Adipocyte (in vitro differentiated cells): ENCODE data around the gene IGF2BP3.

Source experiments
- DNase-seq: peaks from one replicate; pipeline ENCODE4 v3.0.0-alpha.2; 2015; ENCODE audit warnings: low read depth
- H3K27me3 ChIP-seq: replicated peaks from 2 replicates; pipeline ENCODE4 v1.7.0; 2013; ENCODE audit warnings: mild to moderate bottlenecking, low read length, moderate library complexity; ENCODE audit not compliant: control insufficient read depth, insufficient read depth
- H3K36me3 ChIP-seq: 2 replicates; pipeline ENCODE4 v1.7.0; 2013; ENCODE audit warnings: low read length, mild to moderate bottlenecking, moderate library complexity; ENCODE audit not compliant: control insufficient read depth, insufficient read depth, severe bottlenecking
- H3K4me1 ChIP-seq: 2 replicates; pipeline ENCODE4 v1.7.0; 2013; ENCODE audit warnings: mild to moderate bottlenecking, low read length, moderate library complexity; ENCODE audit not compliant: control insufficient read depth, insufficient read depth
- H3K4me3 ChIP-seq: 2 replicates; pipeline ENCODE4 v1.7.0; 2013; ENCODE audit warnings: mild to moderate bottlenecking, low read length, moderate library complexity
- H3K9ac ChIP-seq: 2 replicates; pipeline ENCODE4 v1.7.0; 2013; ENCODE audit warnings: mild to moderate bottlenecking, low read length, moderate library complexity
- H3K9me3 ChIP-seq: 2 replicates; pipeline ENCODE4 v1.7.0; 2013; ENCODE audit warnings: mild to moderate bottlenecking, low read length, moderate library complexity; ENCODE audit not compliant: control insufficient read depth

Gene IGF2BP3

GRCh38 chr7:23287612-23288011 lies 182.7 kb downstream of the IGF2BP3 start:
- no peak overlapping the region for H3K4me3 ChIP-seq
- H3K4me1 ChIP-seq, result no peaks in the 10 kb centered on the region
- no peaks in the 10 kb centered on the region for H3K27me3 ChIP-seq
- no peaks in the 10 kb centered on the region for H3K9me3 ChIP-seq
- no peaks in the 10 kb centered on the region for H3K36me3 ChIP-seq
- no peak overlapping the region for H3K9ac ChIP-seq
- DNase-seq, result no peak

GRCh38 chr7:23285657-23286646 lies 184.3 kb downstream of the IGF2BP3 start:
- Histone ChIP-seq H3K36me3 (no peaks in the 10 kb centered on the region), H3K27me3 (no peaks in the 10 kb centered on the region), H3K9ac (no peak overlapping the region), H3K4me3 (no peak overlapping the region), H3K9me3 (no peaks in the 10 kb centered on the region), H3K4me1 (no peaks in the 10 kb centered on the region)
- no peak for DNase-seq

GRCh38 chr7:23284871-23285270 lies 185.4 kb downstream of the IGF2BP3 start:
- H3K4me3 ChIP-seq, result no peak overlapping the region

GRCh38 chr7:23283086-23283485 lies 187.2 kb downstream of the IGF2BP3 start:
- no peaks in the 10 kb centered on the region for H3K9me3 ChIP-seq
- no peaks in the 10 kb centered on the region for H3K27me3 ChIP-seq
- no peak overlapping the region for H3K4me3 ChIP-seq
- DNase-seq, result no peak
- no peak overlapping the region for H3K9ac ChIP-seq
- H3K36me3 ChIP-seq, result no peaks in the 10 kb centered on the region
- no peaks in the 10 kb centered on the region for H3K4me1 ChIP-seq

More at GRCh38 chr7:23284871-23285270, 185.4 kb downstream of the IGF2BP3 start:
- H3K27me3 ChIP-seq, result no peaks in the 10 kb centered on the region
- H3K9me3 ChIP-seq, result no peaks in the 10 kb centered on the region
- no peak overlapping the region for H3K9ac ChIP-seq
- DNase-seq, result no peak
- H3K36me3 ChIP-seq, result no peaks in the 10 kb centered on the region
- no peaks in the 10 kb centered on the region for H3K4me1 ChIP-seq

- DNase-seq, result no peak
- no peaks in the 10 kb centered on the region for H3K4me1 ChIP-seq
- no peak overlapping the region for H3K4me3 ChIP-seq
- H3K9me3 ChIP-seq, result no peaks in the 10 kb centered on the region
- H3K9ac ChIP-seq, result no peak overlapping the region
- no peaks in the 10 kb centered on the region for H3K27me3 ChIP-seq
- H3K36me3 ChIP-seq, result peaks cover 13% of the 10 kb centered on the region
Measured at GRCh38 chr7:23279819-23280525, 190.3 kb downstream of the IGF2BP3 start.

- Histone ChIP-seq H3K9me3 (no peaks in the 10 kb centered on the region), H3K36me3 (peaks cover 31% of the 10 kb centered on the region), H3K9ac (no peak overlapping the region), H3K27me3 (no peaks in the 10 kb centered on the region), H3K4me3 (no peak overlapping the region), H3K4me1 (no peaks in the 10 kb centered on the region)
- DNase-seq, result peak; percentile 87
Measured at GRCh38 chr7:23277359-23277989, 192.8 kb downstream of the IGF2BP3 start.

- Histone ChIP-seq H3K9ac (no peak overlapping the region), H3K4me3 (no peak overlapping the region), H3K9me3 (no peaks in the 10 kb centered on the region), H3K27me3 (no peaks in the 10 kb centered on the region), H3K4me1 (no peaks in the 10 kb centered on the region), H3K36me3 (peaks cover 32% of the 10 kb centered on the region)
- DNase-seq, result no peak
Measured at GRCh38 chr7:23276947-23277346, 193.3 kb downstream of the IGF2BP3 start.

- H3K4me1 ChIP-seq, result no peaks in the 10 kb centered on the region
- no peaks in the 10 kb centered on the region for H3K27me3 ChIP-seq
- H3K9ac ChIP-seq, result no peak overlapping the region
- H3K36me3 ChIP-seq, result peaks cover 35% of the 10 kb centered on the region
- H3K4me3 ChIP-seq, result no peak overlapping the region
- DNase-seq, result peak; percentile 16
- no peaks in the 10 kb centered on the region for H3K9me3 ChIP-seq
Measured at GRCh38 chr7:23276376-23276775, 193.9 kb downstream of the IGF2BP3 start.

GRCh38 chr7:23275912-23276311 lies 194.4 kb downstream of the IGF2BP3 start:
- no peaks in the 10 kb centered on the region for H3K4me1 ChIP-seq
- H3K36me3 ChIP-seq, result peaks cover 40% of the 10 kb centered on the region
- DNase-seq, result no peak
- H3K9me3 ChIP-seq, result no peaks in the 10 kb centered on the region
- H3K27me3 ChIP-seq, result no peaks in the 10 kb centered on the region
- H3K4me3 ChIP-seq, result no peak overlapping the region
- H3K9ac ChIP-seq, result no peak overlapping the region

- H3K4me3 ChIP-seq, result no peak overlapping the region
- H3K27me3 ChIP-seq, result no peaks in the 10 kb centered on the region
- peaks cover 64% of the 10 kb centered on the region for H3K36me3 ChIP-seq
- peak; percentile 86 for DNase-seq
- H3K9ac ChIP-seq, result no peak overlapping the region
- H3K4me1 ChIP-seq, result no peaks in the 10 kb centered on the region
- no peaks in the 10 kb centered on the region for H3K9me3 ChIP-seq
Measured at GRCh38 chr7:23273141-23273599, 197.1 kb downstream of the IGF2BP3 start.

GRCh38 chr7:23272275-23272674 lies 198.0 kb downstream of the IGF2BP3 start:
- Histone ChIP-seq H3K27me3 (no peaks in the 10 kb centered on the region), H3K4me1 (no peaks in the 10 kb centered on the region), H3K9me3 (no peaks in the 10 kb centered on the region), H3K36me3 (peaks cover 73% of the 10 kb centered on the region), H3K9ac (no peak overlapping the region), H3K4me3 (no peak overlapping the region)
- DNase-seq, result no peak
